H1 (cell line): ENCODE data around the gene FHAD1. TPM values are rescaled to one million over a fixed set of nuclear protein-coding genes. Genes with fewer than 3 reads are reported as not detected.

Source experiments
- CTCF ChIA-PET: fragments of 300-600 bp; sonication (Branson Sonifier 250); formaldehyde crosslinking; loops from one replicate; lab custom pipeline; 2021; ENCODE audit not compliant: partially characterized antibody; lab: Charles Lee
- POLR2A ChIA-PET: fragments of 300-600 bp; sonication (Branson Sonifier 250); formaldehyde crosslinking; loops from one replicate; lab custom pipeline; 2021; ENCODE audit warnings: inconsistent platforms; ENCODE audit not compliant: partially characterized antibody; lab: Charles Lee
- DNase-seq, 2 experiments: peaks; one replicate each; pipeline versions ENCODE4 v3.0.0 to v3.0.0-alpha.2; 2010 to 2022; ENCODE audit warnings: low spot score in 2 of 2, low read depth in 1 of 2, mixed read lengths in 1 of 2
- FAIRE-seq: peaks from 2 replicates; lab custom pipeline; 2011; peaks lifted over from hg19 to GRCh38; lab: Jason Lieb, UNC
- H2AFZ ChIP-seq: 2 replicates; pipeline ENCODE4 v1.8.1; 2012; ENCODE audit warnings: low read length, inconsistent platforms
- H2AK5ac ChIP-seq: 2 replicates; pipeline ENCODE4 v1.6.1; 2013; ENCODE audit warnings: low read depth, low read length
- H2BK120ac ChIP-seq: replicated peaks from 2 replicates; pipeline ENCODE3; 2013; ENCODE audit warnings: low read depth, low read length, inconsistent platforms
- H2BK12ac ChIP-seq: 2 replicates; pipeline ENCODE4 v1.6.1; 2013; ENCODE audit warnings: low read depth, low read length
- H2BK15ac ChIP-seq: 2 replicates; pipeline ENCODE4 v1.6.1; 2013; ENCODE audit warnings: low read length
- H2BK20ac ChIP-seq: 2 replicates; pipeline ENCODE4 v1.6.1; 2013; ENCODE audit warnings: low read length
- H2BK5ac ChIP-seq: 2 replicates; pipeline ENCODE4 v1.6.1; 2013; ENCODE audit warnings: low read depth, low read length
- H3K14ac ChIP-seq: 2 replicates; pipeline ENCODE4 v1.6.1; 2013; ENCODE audit warnings: inconsistent platforms; ENCODE audit not compliant: insufficient read length
- H3K18ac ChIP-seq: 2 replicates; pipeline ENCODE4 v1.6.1; 2013; ENCODE audit warnings: low read length; ENCODE audit errors: extremely low read depth
- H3K23ac ChIP-seq: 2 replicates; pipeline ENCODE4 v1.6.1; 2013; ENCODE audit warnings: inconsistent platforms; ENCODE audit not compliant: insufficient read length
- H3K23me2 ChIP-seq: 2 replicates; pipeline ENCODE4 v1.6.1; 2013; ENCODE audit warnings: low read depth, low read length
- H3K27ac ChIP-seq: 2 replicates; pipeline ENCODE4 v1.6.1; 2011; ENCODE audit warnings: low read depth, low read length, inconsistent platforms
- H3K27me3 ChIP-seq, 4 experiments: replicated peaks in 1 of 4; 1 replicate in 1 of 4; 2 replicates in 3 of 4; pipeline versions ENCODE4 v1.6.1 to v1.8.1; 2011 to 2013; ENCODE audit warnings: low read length in 3 of 4, mild to moderate bottlenecking in 3 of 4, inconsistent platforms in 2 of 4, mixed read lengths in 2 of 4, moderate library complexity in 1 of 4; ENCODE audit not compliant: control insufficient read depth in 3 of 4, insufficient read depth in 3 of 4; ENCODE audit errors: extremely low read depth in 1 of 4
- H3K36me3 ChIP-seq, 4 experiments: 2 replicates each; pipeline versions ENCODE4 v1.6.1 to v1.8.1; 2011 to 2013; ENCODE audit warnings: mild to moderate bottlenecking in 4 of 4, low read length in 3 of 4, moderate library complexity in 2 of 4, control low read depth in 1 of 4, inconsistent platforms in 1 of 4; ENCODE audit not compliant: insufficient read depth in 4 of 4, control insufficient read depth in 2 of 4
- H3K4ac ChIP-seq: replicated peaks from 2 replicates; pipeline ENCODE3; 2013; ENCODE audit warnings: low read length, low read depth, mixed read lengths, inconsistent platforms; ENCODE audit not compliant: insufficient read length
- H3K4me1 ChIP-seq, 4 experiments: replicated peaks in 1 of 4; 1 replicate in 1 of 4; 2 replicates in 3 of 4; pipeline versions ENCODE4 v1.6.1 to v1.8.1; 2011 to 2013; ENCODE audit warnings: low read length in 3 of 4, inconsistent platforms in 2 of 4, mixed read lengths in 1 of 4; ENCODE audit not compliant: insufficient read depth in 4 of 4, control insufficient read depth in 3 of 4
- H3K4me2 ChIP-seq, 2 experiments: 2 replicates each; pipeline versions ENCODE4 v1.6.1 to v1.8.1; 2011 to 2013; ENCODE audit warnings: low read depth in 2 of 2, low read length in 2 of 2, control low read depth in 1 of 2, inconsistent platforms in 1 of 2, mild to moderate bottlenecking in 1 of 2; ENCODE audit not compliant: insufficient read depth in 1 of 2
- H3K4me3 ChIP-seq, 4 experiments: fragments of 200-600, 300-600 bp in 1 of 4; sonication (generic), shearing (Covaris generic), sonication (Bioruptor Twin) in 1 of 4; 2 replicates each; pipeline versions ENCODE4 v1.5.1 to v1.8.1; 2011 to 2016; ENCODE audit warnings: low read length in 4 of 4, low read depth in 3 of 4, control low read depth in 2 of 4, inconsistent platforms in 2 of 4, mild to moderate bottlenecking in 2 of 4, mixed read lengths in 1 of 4, moderate library complexity in 1 of 4; ENCODE audit not compliant: insufficient read depth in 2 of 4; ENCODE audit errors: extremely low read depth in 1 of 4
- H3K56ac ChIP-seq: replicated peaks from 2 replicates; pipeline ENCODE3; 2013; ENCODE audit warnings: low read depth, mild to moderate bottlenecking, mixed read lengths, low read length, inconsistent platforms; ENCODE audit not compliant: insufficient read length
- H3K79me1 ChIP-seq: 2 replicates; pipeline ENCODE4 v1.6.1; 2013; ENCODE audit warnings: low read depth, low read length, control low read depth
- H3K79me2 ChIP-seq, 2 experiments: 2 replicates each; pipeline versions ENCODE4 v1.6.1 to v1.8.1; 2012 to 2013; ENCODE audit warnings: low read length in 2 of 2, mild to moderate bottlenecking in 2 of 2, inconsistent platforms in 1 of 2; ENCODE audit not compliant: insufficient read depth in 2 of 2, control insufficient read depth in 1 of 2
- H3K9ac ChIP-seq, 4 experiments: replicated peaks in 1 of 4; 1 replicate in 1 of 4; 2 replicates in 3 of 4; pipeline versions ENCODE4 v1.6.1 to v1.8.1; 2011 to 2013; ENCODE audit warnings: low read depth in 3 of 4, low read length in 3 of 4, control low read depth in 2 of 4, mild to moderate bottlenecking in 2 of 4, moderate library complexity in 2 of 4, inconsistent platforms in 1 of 4; ENCODE audit errors: extremely low read depth in 1 of 4
- H3K9me3 ChIP-seq, 2 experiments: 2 replicates each; pipeline versions ENCODE4 v1.6.1 to v1.8.1; 2012 to 2013; ENCODE audit warnings: mild to moderate bottlenecking in 2 of 2, moderate library complexity in 2 of 2, control low read depth in 1 of 2, inconsistent platforms in 1 of 2, low read depth in 1 of 2, low read length in 1 of 2, mixed read lengths in 1 of 2; ENCODE audit not compliant: insufficient read depth in 2 of 2
- H4K20me1 ChIP-seq, 2 experiments: replicated peaks in 1 of 2; 2 replicates each; pipeline versions ENCODE3 to v1.8.1; 2011 to 2013; ENCODE audit warnings: inconsistent platforms in 2 of 2, low read length in 2 of 2, mild to moderate bottlenecking in 1 of 2; ENCODE audit not compliant: insufficient read depth in 2 of 2, control insufficient read depth in 1 of 2
- H4K5ac ChIP-seq: 2 replicates; pipeline ENCODE4 v1.6.1; 2013; ENCODE audit warnings: low read length, low read depth, mixed read lengths, inconsistent platforms; ENCODE audit not compliant: insufficient read length
- H4K8ac ChIP-seq: 2 replicates; pipeline ENCODE4 v1.8.0; 2013; ENCODE audit warnings: mild to moderate bottlenecking, moderate library complexity, low read length, inconsistent platforms; ENCODE audit not compliant: insufficient read depth; ENCODE audit errors: extremely low read depth
- H4K91ac ChIP-seq: replicated peaks from 2 replicates; pipeline ENCODE3; 2013; ENCODE audit warnings: low read length, mixed read lengths, inconsistent platforms; ENCODE audit not compliant: insufficient read length
- CTCF ChIP-seq, 3 experiments: IDR thresholded peaks; 1 replicate in 2 of 3; 2 replicates in 1 of 3; pipeline versions ENCODE4 v1.5.1 to v1.6.1; 2011; ENCODE audit warnings: low read length in 3 of 3, mild to moderate bottlenecking in 3 of 3, inconsistent platforms in 2 of 3, low read depth in 1 of 3, moderate library complexity in 1 of 3; ENCODE audit not compliant: insufficient read depth in 1 of 3; ENCODE audit errors: control extremely low read depth in 1 of 3
- NANOG ChIP-seq: IDR thresholded peaks from 2 replicates; pipeline ENCODE4 v1.6.1; 2011; ENCODE audit warnings: low read length, low read depth, mild to moderate bottlenecking, inconsistent platforms; ENCODE audit not compliant: insufficient read depth, poor library complexity, severe bottlenecking
- SRF ChIP-seq: IDR thresholded peaks from 2 replicates; pipeline ENCODE4 v1.6.1; 2011; ENCODE audit warnings: mild to moderate bottlenecking, low read depth, low read length, moderate library complexity
- WGBS, 2 experiments: shearing (Covaris generic) in 1 of 2; methylation state at CpG; one replicate each; pipeline versions ENCODE4 v1.1.6 to v1.1.7; 2013 to 2015; ENCODE audit warnings: low lambda C conversion rate in 2 of 2, mixed read lengths in 2 of 2, inconsistent platforms in 1 of 2, low coverage in 1 of 2, missing lambda C conversion rate in 1 of 2; ENCODE audit not compliant: insufficient replicate concordance in 2 of 2, insufficient coverage in 1 of 2, insufficient read length in 1 of 2; ENCODE audit errors: extremely low coverage in 1 of 2, missing lambda C conversion rate in 1 of 2; 5-methylcytosine and 5-hydroxymethylcytosine counted together
- polyA plus RNA-seq, 7 experiments: library from polyadenylated mRNA; depleted of rRNA in 3 of 7; stranded (reverse) in 5 of 7; unstranded in 2 of 7; fragments of >200 nt in 5 of 7; fragments of 200-250 nt in 2 of 7; gene quantifications; 1 replicate in 5 of 7; 2 replicates in 1 of 7; 4 replicates in 1 of 7; pipeline versions ENCODE4 v1.2.1 to v1.2.3, GENCODE V29; 2011 to 2013; ENCODE audit warnings: missing spikeins in 2 of 7, mixed read lengths in 2 of 7
- total RNA-seq: library from RNA; stranded (reverse); fragmentation: NEBNext Ultra II Directional; extraction: Animal tissue kit (Norgen Biotek cat#: 25700); gene quantifications from 2 replicates; pipeline ENCODE4 v1.2.1, GENCODE V29; 2021

Gene FHAD1
- total and polyA plus RNA-seq, 2 of the 8 experiments (the other 6 are each of a cell fraction or from before 2014, with no cell fraction given) = 0.39 to 0.69 TPM

GRCh38 chr1:15283526-15283925 lies 36.5 kb downstream of the FHAD1 start:
- no peak overlapping the region for H2BK120ac ChIP-seq
- no peak overlapping the region for H3K4ac ChIP-seq
- H2AK5ac ChIP-seq = no peak overlapping the region
- H3K9ac ChIP-seq = no peak overlapping the region
- H4K8ac ChIP-seq = no peak overlapping the region
- H3K36me3 ChIP-seq = no peaks in the 10 kb centered on the region
- no peaks in the 10 kb centered on the region for H3K27me3 ChIP-seq
- no peaks in the 10 kb centered on the region for H4K20me1 ChIP-seq
- no peak overlapping the region for H4K5ac ChIP-seq
- H3K27ac ChIP-seq = no peak overlapping the region
- no peak overlapping the region for H2BK20ac ChIP-seq
- CTCF ChIA-PET = interaction anchor here (0.7 to 1.2 kb wide), 7 partner anchors 14 to 155 kb away, joined by 3 to 4 read pairs (median 4); no protein-coding TSS in a partner anchor
- FAIRE-seq = no peak
- H2BK12ac ChIP-seq = no peak overlapping the region
- H3K9me3 ChIP-seq = no peaks in the 10 kb centered on the region
- H3K23me2 ChIP-seq = peaks cover 1% of the 10 kb centered on the region; the same call in 1 of the 2 replicates
- no peaks in the 10 kb centered on the region for H3K79me1 ChIP-seq
- H4K91ac ChIP-seq = no peak overlapping the region
- 100% methylated on average over 2 of the region's 2 CpGs; no CpG with 5 or more reads in 1 of the 2 experiments for WGBS, 2 experiments
- no peak overlapping the region for H2AFZ ChIP-seq
- H3K14ac ChIP-seq = no peak overlapping the region
- H3K18ac ChIP-seq = no peak overlapping the region
- no peak for TF ChIP-seq SRF
- TF ChIP-seq CTCF (IDR thresholded peaks at IDR 0.05; ENCODE audit: control extremely low read depth in 1 of 3, insufficient read depth in 1 of 3, low read depth in 1 of 3, low read length in 3 of 3) = peak in 2 of 3 experiments; percentile 4 to 14; a peak in 2 of 4 replicates
- no peak for TF ChIP-seq NANOG
- no peaks in the 10 kb centered on the region for H3K79me2 ChIP-seq
- H3K56ac ChIP-seq = no peak overlapping the region
- DNase-seq = no peak
- H2BK15ac ChIP-seq = no peak overlapping the region
- no peak overlapping the region for H3K4me3 ChIP-seq
- POLR2A ChIA-PET = no interaction called here
- H3K23ac ChIP-seq = no peak overlapping the region
- H3K4me2 ChIP-seq = no peak overlapping the region
- no peaks in the 10 kb centered on the region for H3K4me1 ChIP-seq
- H2BK5ac ChIP-seq = no peak overlapping the region
